Measurements from ENCODE around the gene MN1.

DNA sequence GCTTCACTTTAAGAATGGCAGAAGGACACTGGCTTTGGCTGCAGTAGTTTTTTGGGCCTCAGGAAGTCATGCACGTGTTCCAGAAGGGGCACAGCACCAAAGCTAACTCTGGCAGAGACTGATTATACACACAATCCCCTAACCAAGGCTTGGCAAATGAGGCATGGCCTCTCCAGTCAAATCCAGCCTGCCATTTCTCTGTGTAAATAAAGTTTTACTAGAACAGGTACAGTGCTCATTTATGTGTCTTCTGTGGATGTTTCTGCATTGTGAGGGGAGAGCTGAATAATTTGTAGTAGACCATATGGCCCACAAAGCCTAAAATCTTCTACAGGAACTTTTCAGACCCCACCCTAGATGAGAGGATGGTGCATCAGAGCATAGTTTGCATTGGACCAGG is 46.4 kb upstream of the MN1 start:
- TF ChIP-seq RARB (CRISPR knock-in tag; IDR thresholded peaks at IDR 0.05) (no peak), ZFP3 (CRISPR knock-in tag; IDR thresholded peaks at IDR 0.05) (no peak)

Data from SK-N-SH treated with all-trans-retinoic acid at 6 μM for 48 hours (cell line).